ENCODE data around the gene DDX19B. TPM values are rescaled to one million over a fixed set of nuclear protein-coding genes. Genes with fewer than 3 reads are reported as not detected.
A peak's percentile ranks its signal among the peaks of the same experiment; 100 is the strongest.

Gene DDX19B
- total RNA-seq, 1 donor from 2014 or later, result 37.1 TPM

GRCh38 chr16:70337814-70338213 lies 38.8 kb downstream of the DDX19B start:
- Mint-ChIP-seq H3K9me3 (ENCODE audit: unreplicated experiment) (no peaks in the 10 kb centered on the region), H3K27me3 (ENCODE audit: unreplicated experiment) (no peaks in the 10 kb centered on the region), H3K4me1 (ENCODE audit: unreplicated experiment) (peaks cover 2% of the 10 kb centered on the region), H3K4me3 (ENCODE audit: unreplicated experiment) (no peak overlapping the region), H3K27ac (ENCODE audit: unreplicated experiment) (no peak overlapping the region), H3K36me3 (ENCODE audit: low read depth, unreplicated experiment) (peaks cover 21% of the 10 kb centered on the region)
- TF ChIP-seq CTCF (IDR thresholded peaks at IDR 0.05; ENCODE audit: unreplicated experiment), result no peak
- no peak for DNase-seq (ENCODE audit: low spot score)

DNA sequence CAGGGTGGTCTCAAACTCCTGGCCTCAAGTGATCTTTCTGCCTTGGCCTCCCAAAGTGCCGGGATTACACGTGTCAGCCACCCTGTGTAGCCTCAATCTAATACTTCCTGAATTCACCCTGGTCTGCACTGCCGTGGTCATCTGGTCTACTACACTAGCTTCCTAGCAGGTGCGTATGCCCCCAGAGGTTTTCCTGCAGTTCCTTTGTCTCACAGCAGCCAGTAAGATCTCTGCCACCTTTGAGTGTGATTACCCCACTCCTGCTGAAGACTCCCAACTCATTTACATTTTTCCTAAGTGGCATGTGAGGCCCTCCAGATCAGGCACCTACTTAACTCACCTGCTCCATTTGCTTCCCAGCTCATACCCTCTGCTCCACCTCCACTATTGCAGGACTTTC lies 42.6 kb downstream of the DDX19B start:
- Mint-ChIP-seq H3K4me1 (ENCODE audit: unreplicated experiment) (peaks cover 7% of the 10 kb centered on the region), H3K4me3 (ENCODE audit: unreplicated experiment) (no peak overlapping the region), H3K27me3 (ENCODE audit: unreplicated experiment) (no peaks in the 10 kb centered on the region), H3K9me3 (ENCODE audit: unreplicated experiment) (no peaks in the 10 kb centered on the region), H3K36me3 (ENCODE audit: low read depth, unreplicated experiment) (peaks cover 3% of the 10 kb centered on the region), H3K27ac (ENCODE audit: unreplicated experiment) (no peak overlapping the region)
- DNase-seq (ENCODE audit: low spot score), result no peak
- no peak for TF ChIP-seq CTCF (IDR thresholded peaks at IDR 0.05; ENCODE audit: unreplicated experiment)

DNA sequence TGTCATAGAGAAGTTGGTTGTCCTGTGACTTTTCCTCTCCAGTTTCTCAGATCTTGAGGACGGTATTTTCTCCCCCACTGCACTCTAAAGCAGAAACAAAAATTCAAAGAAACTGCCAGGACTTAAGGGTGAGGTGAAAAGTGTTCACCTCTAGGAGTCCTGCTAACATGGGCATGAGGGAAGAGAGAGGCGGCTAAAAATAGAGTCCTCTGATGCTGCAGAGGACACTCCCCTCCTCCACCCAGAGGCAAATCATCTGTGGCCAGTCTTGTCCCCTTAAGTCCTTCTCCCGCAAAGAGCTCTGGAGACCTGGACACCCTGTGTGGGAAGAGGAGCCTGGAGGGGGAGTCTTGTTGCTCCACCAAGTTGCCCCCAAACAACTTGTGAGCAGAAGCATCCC lies 43.0 kb downstream of the DDX19B start:
- no peak for TF ChIP-seq CTCF (IDR thresholded peaks at IDR 0.05; ENCODE audit: unreplicated experiment)
- Mint-ChIP-seq H3K4me3 (ENCODE audit: unreplicated experiment) (no peak overlapping the region), H3K9me3 (ENCODE audit: unreplicated experiment) (no peaks in the 10 kb centered on the region), H3K36me3 (ENCODE audit: low read depth, unreplicated experiment) (peaks cover 3% of the 10 kb centered on the region), H3K27me3 (ENCODE audit: unreplicated experiment) (no peaks in the 10 kb centered on the region), H3K4me1 (ENCODE audit: unreplicated experiment) (peaks cover 7% of the 10 kb centered on the region), H3K27ac (ENCODE audit: unreplicated experiment) (no peak overlapping the region)
- DNase-seq (ENCODE audit: low spot score), result no peak

DNA sequence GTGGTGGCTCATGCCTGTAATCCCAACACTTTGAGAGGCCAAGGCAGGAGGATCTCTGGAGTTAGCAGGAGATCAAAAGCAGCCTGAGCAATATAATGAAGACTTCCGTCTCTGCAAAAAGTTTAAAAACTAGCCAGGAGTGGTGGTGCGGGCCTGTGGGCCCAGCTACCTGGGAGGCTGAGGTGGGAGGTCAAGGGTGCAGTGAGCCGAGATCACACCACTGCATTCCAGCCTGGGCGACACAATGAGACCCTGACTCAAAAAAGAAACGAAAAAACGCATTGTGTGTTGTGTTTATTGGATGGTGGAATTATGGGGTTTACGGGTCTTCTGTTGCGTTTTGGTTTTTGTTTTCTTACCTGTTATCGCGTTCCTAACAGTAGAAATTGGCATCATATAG lies 46.9 kb downstream of the DDX19B start:
- Mint-ChIP-seq H3K9me3 (ENCODE audit: unreplicated experiment) (no peaks in the 10 kb centered on the region), H3K27me3 (ENCODE audit: unreplicated experiment) (no peaks in the 10 kb centered on the region), H3K36me3 (ENCODE audit: low read depth, unreplicated experiment) (no peaks in the 10 kb centered on the region), H3K4me3 (ENCODE audit: unreplicated experiment) (peak overlapping the region; percentile 87), H3K4me1 (ENCODE audit: unreplicated experiment) (peaks cover 11% of the 10 kb centered on the region), H3K27ac (ENCODE audit: unreplicated experiment) (peak overlapping the region; percentile 72)
- DNase-seq (ENCODE audit: low spot score), result no peak
- TF ChIP-seq CTCF (IDR thresholded peaks at IDR 0.05; ENCODE audit: unreplicated experiment), result no peak

DNA sequence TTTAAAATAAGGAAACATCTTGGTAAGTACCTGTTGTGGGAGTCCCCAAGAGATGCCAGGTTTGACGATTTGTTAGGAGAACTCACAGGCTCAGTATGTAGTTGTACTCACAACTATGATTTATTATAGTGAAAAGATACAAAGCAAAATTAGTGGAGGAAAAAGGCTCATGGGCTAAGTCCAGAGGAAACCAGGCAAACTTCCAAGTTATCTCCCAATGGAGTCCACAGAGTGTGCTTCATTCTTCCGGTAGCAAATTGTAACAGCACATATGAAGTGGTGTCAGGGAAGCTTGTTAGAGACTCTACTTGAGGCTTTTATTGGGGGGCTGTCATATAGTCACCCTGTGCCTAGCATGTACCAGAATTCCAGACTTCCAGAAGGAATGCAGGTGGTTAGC lies 50.0 kb downstream of the DDX19B start:
- H3K27ac Mint-ChIP-seq (ENCODE audit: unreplicated experiment), result no peak overlapping the region
- TF ChIP-seq CTCF (IDR thresholded peaks at IDR 0.05; ENCODE audit: unreplicated experiment), result no peak
- no peaks in the 10 kb centered on the region for H3K27me3 Mint-ChIP-seq (ENCODE audit: unreplicated experiment)
- no peaks in the 10 kb centered on the region for H3K9me3 Mint-ChIP-seq (ENCODE audit: unreplicated experiment)
- no peak for DNase-seq (ENCODE audit: low spot score)
- H3K36me3 Mint-ChIP-seq (ENCODE audit: low read depth, unreplicated experiment), result no peaks in the 10 kb centered on the region
- no peak overlapping the region for H3K4me3 Mint-ChIP-seq (ENCODE audit: unreplicated experiment)
- H3K4me1 Mint-ChIP-seq (ENCODE audit: unreplicated experiment), result peaks cover 8% of the 10 kb centered on the region

Data from endothelial cell (in vitro differentiated cells).